ENCODE results near the gene ZFHX3.

Gene ZFHX3

DNA sequence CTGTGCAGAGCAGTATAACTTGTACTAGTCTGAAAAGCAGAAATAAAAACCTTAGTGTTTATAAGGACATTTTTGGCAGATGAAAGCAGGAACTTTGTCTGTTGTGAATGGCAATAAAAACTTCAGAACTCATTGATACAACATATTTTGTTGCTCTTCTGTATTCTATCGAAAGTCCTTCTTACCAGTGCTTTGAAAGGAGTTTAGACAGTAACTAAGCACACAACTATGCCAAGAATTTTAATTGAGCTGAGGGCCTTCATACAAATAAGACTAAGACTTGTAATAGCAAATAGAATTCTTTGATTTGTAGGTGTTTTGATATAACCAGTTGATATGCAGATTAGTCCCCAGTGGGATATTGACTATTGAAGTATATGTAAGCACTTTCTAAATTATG lies 308.4 kb downstream of the ZFHX3 start:
- no peak for TF ChIP-seq Cebpa-rat (IDR thresholded peaks at IDR 0.05)
- Histone ChIP-seq H3K9me3 (peaks cover 6% of the 10 kb centered on the region; the same call in 1 of the 2 replicates), H3K36me3 (0 out of 2 replicates have a peak, but pooled peaks cover 4% of the 10 kb centered on the region), H3K9ac (no peak overlapping the region), H4K20me1 (no peaks in the 10 kb centered on the region), H3K27ac (no peak overlapping the region), H3K4me3 (no peak overlapping the region), H3K4me2 (no peak overlapping the region), H3K4me1 (no peaks in the 10 kb centered on the region), H3K27me3 (no peaks in the 10 kb centered on the region)

GRCh38 chr16:72736074-72736473 lies 311.9 kb downstream of the ZFHX3 start:
- Histone ChIP-seq H4K20me1 (no peaks in the 10 kb centered on the region), H3K36me3 (0 out of 2 replicates have a peak, but pooled peaks cover 4% of the 10 kb centered on the region), H3K27ac (no peak overlapping the region), H3K4me1 (no peaks in the 10 kb centered on the region), H3K9ac (no peak overlapping the region), H3K4me2 (no peak overlapping the region), H3K9me3 (peaks cover 5% of the 10 kb centered on the region), H3K4me3 (no peak overlapping the region), H3K27me3 (no peaks in the 10 kb centered on the region)
- TF ChIP-seq Cebpa-rat (IDR thresholded peaks at IDR 0.05) = no peak

All from BLaER1 (cell line).